ENCODE data around the gene RENBP.

DNA sequence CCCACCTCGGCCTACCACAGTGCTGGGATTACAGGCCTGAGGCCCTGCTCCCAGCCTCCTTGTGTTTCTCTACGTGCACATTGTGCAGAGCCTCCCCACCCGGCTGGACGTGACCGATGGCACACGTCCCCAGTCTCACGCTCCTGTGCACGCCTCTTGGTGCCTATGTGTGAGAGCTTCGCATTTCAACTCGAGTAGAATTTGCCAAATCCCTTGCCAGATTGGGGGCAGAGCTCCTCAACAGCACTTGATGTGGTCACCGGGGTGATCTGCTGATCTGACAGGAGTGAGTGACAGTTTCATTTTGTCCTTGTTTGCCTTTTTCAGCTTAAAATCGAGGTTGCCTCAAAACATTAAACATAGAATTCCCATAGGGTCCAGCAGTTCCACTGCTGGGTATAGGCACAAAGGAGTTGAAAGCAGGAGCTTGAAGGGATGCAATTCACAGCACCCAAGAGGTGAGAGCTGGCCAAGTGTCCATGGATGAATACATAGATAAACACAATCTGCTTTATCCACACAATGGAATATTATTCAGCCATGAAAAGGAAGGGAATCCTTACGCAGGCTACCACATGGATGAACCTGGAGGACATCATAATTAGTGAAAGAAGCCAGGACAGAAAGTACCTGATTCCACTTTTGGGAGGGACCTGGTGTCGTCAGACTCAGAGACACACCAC, 45.7 kb upstream of the RENBP start:
- TF ChIP-seq, protein P1, sequence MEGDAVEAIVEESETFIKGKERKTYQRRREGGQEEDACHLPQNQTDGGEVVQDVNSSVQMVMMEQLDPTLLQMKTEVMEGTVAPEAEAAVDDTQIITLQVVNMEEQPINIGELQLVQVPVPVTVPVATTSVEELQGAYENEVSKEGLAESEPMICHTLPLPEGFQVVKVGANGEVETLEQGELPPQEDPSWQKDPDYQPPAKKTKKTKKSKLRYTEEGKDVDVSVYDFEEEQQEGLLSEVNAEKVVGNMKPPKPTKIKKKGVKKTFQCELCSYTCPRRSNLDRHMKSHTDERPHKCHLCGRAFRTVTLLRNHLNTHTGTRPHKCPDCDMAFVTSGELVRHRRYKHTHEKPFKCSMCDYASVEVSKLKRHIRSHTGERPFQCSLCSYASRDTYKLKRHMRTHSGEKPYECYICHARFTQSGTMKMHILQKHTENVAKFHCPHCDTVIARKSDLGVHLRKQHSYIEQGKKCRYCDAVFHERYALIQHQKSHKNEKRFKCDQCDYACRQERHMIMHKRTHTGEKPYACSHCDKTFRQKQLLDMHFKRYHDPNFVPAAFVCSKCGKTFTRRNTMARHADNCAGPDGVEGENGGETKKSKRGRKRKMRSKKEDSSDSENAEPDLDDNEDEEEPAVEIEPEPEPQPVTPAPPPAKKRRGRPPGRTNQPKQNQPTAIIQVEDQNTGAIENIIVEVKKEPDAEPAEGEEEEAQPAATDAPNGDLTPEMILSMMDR (IDR thresholded peaks at IDR 0.05 in 2 of 3, conservative IDR thresholded peaks at IDR 0.05 in 1 of 3; ENCODE audit: insufficient read depth in 2 of 3, low read depth in 1 of 3, low read length in 3 of 3), result no peak
- TF ChIP-seq, protein P2, sequence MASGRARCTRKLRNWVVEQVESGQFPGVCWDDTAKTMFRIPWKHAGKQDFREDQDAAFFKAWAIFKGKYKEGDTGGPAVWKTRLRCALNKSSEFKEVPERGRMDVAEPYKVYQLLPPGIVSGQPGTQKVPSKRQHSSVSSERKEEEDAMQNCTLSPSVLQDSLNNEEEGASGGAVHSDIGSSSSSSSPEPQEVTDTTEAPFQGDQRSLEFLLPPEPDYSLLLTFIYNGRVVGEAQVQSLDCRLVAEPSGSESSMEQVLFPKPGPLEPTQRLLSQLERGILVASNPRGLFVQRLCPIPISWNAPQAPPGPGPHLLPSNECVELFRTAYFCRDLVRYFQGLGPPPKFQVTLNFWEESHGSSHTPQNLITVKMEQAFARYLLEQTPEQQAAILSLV (tag; IDR thresholded peaks at IDR 0.05), result no peak
- TF ChIP-seq, protein P3, sequence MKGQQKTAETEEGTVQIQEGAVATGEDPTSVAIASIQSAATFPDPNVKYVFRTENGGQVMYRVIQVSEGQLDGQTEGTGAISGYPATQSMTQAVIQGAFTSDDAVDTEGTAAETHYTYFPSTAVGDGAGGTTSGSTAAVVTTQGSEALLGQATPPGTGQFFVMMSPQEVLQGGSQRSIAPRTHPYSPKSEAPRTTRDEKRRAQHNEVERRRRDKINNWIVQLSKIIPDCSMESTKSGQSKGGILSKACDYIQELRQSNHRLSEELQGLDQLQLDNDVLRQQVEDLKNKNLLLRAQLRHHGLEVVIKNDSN (CRISPR knock-in tag; IDR thresholded peaks at IDR 0.05), result no peak
- TF ChIP-seq GABPA (tag; conservative IDR thresholded peaks at IDR 0.05; ENCODE audit: low read depth) (no peak), ZNF384 (IDR thresholded peaks at IDR 0.05; ENCODE audit: low read depth, low read length) (no peak), ZBTB8A (IDR thresholded peaks at IDR 0.05; ENCODE audit: partially characterized antibody) (no peak), RAD21 (CRISPR knock-in tag; conservative IDR thresholded peaks at IDR 0.05 in 1 of 2, IDR thresholded peaks at IDR 0.05 in 1 of 2) (no peak), OTX1 (CRISPR knock-in tag; IDR thresholded peaks at IDR 0.05) (no peak), SMARCC2 (IDR thresholded peaks at IDR 0.05; ENCODE audit: low read depth) (no peak), TCF7L2 (IDR thresholded peaks at IDR 0.05; ENCODE audit: low read depth, low read length) (no peak), SNRNP70 (optimal IDR thresholded peaks at IDR 0.05; ENCODE audit: low read depth, low read length) (no peak), ZNF311 (CRISPR knock-in tag; IDR thresholded peaks at IDR 0.05) (no peak)
- TF ChIP-seq, protein P4, sequence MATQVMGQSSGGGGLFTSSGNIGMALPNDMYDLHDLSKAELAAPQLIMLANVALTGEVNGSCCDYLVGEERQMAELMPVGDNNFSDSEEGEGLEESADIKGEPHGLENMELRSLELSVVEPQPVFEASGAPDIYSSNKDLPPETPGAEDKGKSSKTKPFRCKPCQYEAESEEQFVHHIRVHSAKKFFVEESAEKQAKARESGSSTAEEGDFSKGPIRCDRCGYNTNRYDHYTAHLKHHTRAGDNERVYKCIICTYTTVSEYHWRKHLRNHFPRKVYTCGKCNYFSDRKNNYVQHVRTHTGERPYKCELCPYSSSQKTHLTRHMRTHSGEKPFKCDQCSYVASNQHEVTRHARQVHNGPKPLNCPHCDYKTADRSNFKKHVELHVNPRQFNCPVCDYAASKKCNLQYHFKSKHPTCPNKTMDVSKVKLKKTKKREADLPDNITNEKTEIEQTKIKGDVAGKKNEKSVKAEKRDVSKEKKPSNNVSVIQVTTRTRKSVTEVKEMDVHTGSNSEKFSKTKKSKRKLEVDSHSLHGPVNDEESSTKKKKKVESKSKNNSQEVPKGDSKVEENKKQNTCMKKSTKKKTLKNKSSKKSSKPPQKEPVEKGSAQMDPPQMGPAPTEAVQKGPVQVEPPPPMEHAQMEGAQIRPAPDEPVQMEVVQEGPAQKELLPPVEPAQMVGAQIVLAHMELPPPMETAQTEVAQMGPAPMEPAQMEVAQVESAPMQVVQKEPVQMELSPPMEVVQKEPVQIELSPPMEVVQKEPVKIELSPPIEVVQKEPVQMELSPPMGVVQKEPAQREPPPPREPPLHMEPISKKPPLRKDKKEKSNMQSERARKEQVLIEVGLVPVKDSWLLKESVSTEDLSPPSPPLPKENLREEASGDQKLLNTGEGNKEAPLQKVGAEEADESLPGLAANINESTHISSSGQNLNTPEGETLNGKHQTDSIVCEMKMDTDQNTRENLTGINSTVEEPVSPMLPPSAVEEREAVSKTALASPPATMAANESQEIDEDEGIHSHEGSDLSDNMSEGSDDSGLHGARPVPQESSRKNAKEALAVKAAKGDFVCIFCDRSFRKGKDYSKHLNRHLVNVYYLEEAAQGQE (IDR thresholded peaks at IDR 0.05; ENCODE audit: borderline replicate concordance), result no peak
- TF ChIP-seq, protein P4 (CRISPR knock-in tag; IDR thresholded peaks at IDR 0.05; ENCODE audit: low read depth), result no peak
